ENCODE measurements around the gene RFX2.
"Not testable (repeated sequence)": the region's sequence is repeated elsewhere in the genome, so short reads cannot be mapped to it uniquely, and the experiment has no call there.

Gene RFX2

GRCh38 chr19:6074709-6075403 is 35.4 kb downstream of the RFX2 start:
- DNase-seq (ENCODE audit: low read depth): no peak

DNA sequence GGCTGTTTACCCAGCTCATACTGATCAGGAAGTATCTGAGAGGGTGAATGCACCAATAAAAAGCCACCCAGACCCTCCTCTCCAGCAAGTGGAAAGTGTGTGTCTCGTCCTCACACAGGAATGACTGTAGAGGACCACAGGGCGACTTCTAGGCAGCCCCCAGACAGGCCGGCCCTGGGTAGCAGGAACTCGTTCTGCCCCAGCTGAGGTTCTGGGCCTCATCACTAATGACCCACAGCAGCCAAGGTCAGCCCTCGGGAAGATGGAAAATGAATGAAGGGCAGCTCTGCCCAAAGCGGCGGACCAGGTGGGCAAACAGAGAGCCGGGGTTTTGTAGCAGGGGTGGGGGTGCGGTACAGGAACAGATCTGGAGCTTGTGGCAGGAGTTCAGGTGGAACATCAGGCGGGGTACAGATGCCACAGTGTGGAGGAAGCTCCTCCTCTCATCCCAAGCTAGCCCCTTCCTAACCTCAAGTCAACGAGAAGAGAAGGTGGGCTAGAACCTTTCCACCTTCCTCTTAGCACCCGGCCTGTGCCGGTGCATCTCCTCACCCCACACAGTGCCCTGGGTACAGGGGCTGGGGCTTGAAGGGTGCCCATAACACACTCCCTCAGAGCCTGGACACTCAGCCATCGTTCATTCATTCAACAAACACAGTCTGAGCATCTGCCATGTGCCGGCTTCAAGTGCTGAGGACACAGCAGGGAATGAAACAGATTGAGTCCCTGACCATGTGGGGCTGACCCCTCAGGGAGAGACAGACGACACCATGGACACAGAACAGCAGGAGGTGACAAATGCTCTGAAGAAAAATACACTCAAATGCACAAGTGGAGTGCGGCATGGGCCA is 36.2 kb downstream of the RFX2 start:
- DNase-seq (ENCODE audit: low read depth): no peak

DNA sequence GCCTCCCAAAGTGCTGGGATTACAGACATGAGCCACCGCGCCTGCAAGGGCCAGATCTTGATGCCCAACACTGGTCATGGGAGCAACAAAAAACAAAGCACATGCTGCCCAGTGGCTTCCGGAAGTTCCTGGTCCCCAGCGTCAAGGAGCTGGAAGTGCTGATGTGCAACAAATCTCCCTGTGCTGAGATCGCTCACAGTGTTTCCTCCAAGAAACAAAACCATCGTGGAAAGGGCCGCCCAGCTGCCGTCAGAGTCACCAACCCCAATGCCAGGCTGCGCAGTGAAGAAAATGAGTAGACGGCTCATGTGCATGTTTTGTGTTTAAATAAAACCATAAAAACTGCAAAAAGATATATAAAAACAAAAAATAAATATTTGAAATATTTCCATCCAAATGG is 37.1 kb downstream of the RFX2 start:
- DNase-seq (ENCODE audit: low read depth): not testable (repeated sequence)

GRCh38 chr19:6071875-6072274 is 38.4 kb downstream of the RFX2 start:
- DNase-seq (ENCODE audit: low read depth): no peak

DNA sequence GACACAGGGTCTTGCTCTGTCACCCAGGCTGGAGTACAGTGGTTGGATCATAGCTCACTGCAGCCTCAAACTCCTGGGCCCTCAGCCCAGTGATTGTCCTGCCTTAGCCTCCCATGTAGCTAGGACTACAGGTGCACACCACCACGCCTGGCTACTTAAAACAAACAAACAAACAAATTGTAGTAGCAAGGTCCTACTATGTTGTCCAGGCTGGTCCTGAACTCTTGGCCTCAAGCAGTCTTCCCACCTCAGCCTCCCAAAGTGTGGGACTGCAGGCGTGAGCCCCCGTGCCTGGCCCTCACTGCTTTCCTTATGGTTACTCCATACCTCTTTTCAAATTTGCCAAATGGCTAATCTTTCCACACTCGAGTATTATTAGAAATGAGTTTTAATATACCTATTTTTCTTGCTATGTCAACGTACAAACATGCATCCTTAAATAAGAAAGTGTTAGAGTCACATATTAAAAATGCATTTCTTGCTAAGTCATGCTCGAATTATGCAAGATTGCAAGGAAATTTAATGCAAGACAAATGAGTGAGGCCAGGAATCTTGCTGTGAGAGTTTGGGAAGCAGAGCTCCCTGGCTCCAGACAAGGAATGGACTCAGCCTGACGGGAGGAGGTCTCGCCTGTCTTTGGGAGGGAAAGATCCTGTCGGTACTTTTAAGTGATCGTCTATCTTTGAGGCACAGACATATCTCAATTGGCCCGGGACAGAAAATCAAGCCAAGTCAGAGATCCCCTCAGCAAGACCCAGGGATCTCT is 39.4 kb downstream of the RFX2 start:
- DNase-seq (ENCODE audit: low read depth): no peak

DNA sequence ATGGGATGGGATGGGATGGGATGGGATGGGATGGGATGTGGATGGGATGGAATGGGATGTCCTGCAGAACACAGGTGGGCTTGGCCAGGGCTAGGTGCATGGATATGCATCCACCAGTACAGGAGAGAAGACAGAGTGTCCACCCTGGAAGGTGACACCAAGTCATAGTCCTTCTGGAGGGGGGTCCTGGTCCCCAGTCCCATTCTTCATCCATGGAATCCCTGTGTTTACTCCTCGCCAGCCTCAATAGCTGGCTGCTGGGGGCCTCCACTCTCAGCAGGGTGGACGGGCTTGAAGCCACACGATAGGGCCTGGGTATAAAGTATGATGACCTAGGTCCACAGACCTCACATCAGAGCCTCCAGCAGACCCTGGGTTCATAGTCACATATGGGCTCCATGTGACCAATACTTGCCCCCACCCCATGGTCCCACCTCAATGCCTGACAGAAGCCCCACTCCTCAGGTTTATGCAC is 40.1 kb downstream of the RFX2 start:
- DNase-seq (ENCODE audit: low read depth): no peak

- no peak for DNase-seq (ENCODE audit: low read depth)
Measured at GRCh38 chr19:6069268-6069791, 41.0 kb downstream of the RFX2 start.

- no peak for DNase-seq (ENCODE audit: low read depth)
Measured at GRCh38 chr19:6068711-6069110, 41.6 kb downstream of the RFX2 start.

GRCh38 chr19:6067975-6068374 is 42.3 kb downstream of the RFX2 start:
- DNase-seq (ENCODE audit: low read depth): no peak

- no peak for DNase-seq (ENCODE audit: low read depth)
Measured at GRCh38 chr19:6066661-6067646, 43.3 kb downstream of the RFX2 start.

- DNase-seq (ENCODE audit: low read depth): peak; percentile 47
Measured at GRCh38 chr19:6065685-6066374, 44.5 kb downstream of the RFX2 start.

DNA sequence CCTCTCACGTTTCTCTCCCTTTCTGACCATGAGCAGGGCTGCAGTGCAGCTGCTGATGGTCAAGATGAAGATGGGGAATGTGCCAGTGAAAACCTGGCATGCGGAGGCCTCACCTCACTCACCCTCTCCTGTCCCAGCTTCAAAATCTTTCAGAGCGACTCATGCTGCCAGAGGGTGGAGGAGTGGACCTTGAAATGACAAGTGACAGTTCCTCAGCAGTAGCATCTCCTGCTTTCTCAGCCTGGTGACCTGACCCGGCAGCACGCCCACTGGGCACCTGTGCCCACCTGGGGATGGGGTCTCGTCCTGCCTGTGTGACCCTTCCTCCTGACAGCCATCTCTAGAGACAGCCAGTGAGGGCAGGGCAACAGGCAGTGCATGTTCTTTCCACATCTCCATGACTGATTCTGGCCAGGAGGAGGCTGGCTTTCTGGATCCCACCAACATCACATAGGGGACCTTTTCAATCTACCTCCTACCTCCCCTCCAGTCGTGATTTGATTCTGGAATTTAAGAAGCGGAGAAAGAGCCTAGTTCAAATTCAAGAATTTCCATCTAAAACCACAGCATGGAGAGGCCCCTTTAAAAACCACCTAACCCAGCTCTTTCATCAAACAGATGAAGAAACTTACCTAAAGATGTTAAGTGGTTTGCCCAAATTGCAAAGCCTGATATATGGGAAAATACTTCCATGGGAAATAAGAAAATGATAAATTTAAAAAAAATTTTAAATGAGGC is 45.8 kb downstream of the RFX2 start:
- no peak for DNase-seq (ENCODE audit: low read depth)

- DNase-seq (ENCODE audit: low read depth): no peak
Measured at GRCh38 chr19:6063576-6064335, 46.5 kb downstream of the RFX2 start.

DNA sequence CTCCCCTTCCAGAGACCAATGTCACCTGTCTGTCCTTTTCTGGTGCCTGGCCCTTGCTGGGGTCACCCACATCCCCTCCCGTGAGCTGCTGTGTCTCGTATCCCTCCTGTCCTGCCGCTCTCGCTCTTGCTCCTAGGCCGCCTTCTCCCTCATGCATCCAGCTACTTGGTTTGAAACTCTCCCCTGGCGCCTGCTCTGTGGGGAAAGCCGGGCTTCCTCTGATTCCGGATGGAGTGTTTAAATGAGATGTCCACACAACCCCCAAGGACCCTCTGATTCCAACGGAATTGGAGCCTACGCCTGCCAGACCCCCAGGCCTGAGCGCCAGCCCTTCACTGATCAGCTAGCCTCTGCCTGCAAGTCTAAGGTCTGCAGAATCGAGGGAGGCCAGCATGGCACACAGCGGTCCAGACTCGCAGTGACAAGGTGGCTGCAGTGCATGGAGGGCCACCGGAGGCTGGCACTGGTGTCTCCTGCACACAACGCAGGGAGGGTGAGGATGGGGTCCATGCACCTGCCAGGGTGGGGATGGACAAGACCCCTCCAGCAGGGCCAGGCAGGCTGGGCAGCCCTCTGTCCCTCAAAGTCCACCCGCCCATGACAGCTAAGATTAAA is 47.2 kb downstream of the RFX2 start:
- DNase-seq (ENCODE audit: low read depth): no peak

DNA sequence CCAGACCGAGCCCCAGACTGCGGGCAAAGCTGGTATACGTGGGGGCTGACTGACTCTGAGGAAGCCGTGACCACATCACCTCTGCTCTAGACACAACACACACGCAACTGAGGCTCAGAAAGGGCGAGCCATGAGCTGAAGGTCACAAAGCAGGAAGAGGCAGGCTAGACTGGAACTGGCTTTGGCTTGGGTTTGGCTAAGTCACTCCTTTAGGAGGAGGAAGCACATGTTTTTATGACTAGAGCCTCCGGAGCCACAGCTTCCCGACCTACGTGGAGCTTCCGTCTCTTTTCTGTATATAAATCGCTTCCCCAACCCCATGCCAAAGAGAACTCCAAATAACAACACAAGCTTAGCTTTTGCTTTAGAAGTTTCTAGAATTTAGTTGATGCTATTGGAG is 48.0 kb downstream of the RFX2 start:
- DNase-seq (ENCODE audit: low read depth): peak; percentile 21

DNA sequence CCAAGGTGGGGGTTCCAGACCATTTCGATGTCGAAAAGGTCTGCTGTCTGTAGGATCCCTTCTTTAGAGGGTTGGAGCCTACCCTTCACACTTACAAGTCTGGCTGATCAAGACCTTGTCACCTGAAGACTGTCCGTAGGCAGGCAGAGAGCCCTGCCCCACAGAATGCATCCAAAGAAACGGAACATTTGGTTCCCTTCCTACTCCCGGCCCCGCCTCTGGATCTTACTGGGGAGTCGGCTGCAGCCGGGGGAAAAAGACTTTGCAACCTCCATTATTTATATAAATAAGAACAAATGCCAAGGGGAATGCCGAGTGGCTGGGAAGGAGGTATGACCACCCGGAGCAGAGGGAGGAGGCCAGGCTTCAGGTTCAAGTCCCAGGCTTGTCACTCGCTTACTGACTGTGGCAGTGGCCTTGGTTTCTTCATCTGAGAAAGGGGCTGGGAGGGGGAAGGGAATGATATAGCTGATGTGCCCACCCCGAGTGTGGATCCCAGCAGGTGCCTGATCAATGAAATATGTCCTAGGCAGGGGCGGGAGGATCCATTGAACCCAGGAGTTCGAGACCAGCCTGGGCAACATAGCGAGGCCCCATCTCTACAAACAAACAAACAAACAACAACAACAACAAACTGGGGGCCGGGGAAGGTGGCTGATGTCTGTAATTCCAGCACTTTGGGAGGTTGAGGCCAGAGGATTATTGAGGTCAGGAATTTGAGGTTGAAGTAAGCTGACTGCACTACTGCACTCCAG is 48.7 kb downstream of the RFX2 start:
- DNase-seq (ENCODE audit: low read depth): no peak

- DNase-seq (ENCODE audit: low read depth): peak; percentile 47
Measured at GRCh38 chr19:6060600-6061375, 49.5 kb downstream of the RFX2 start.

All from activated T-helper 9 cell treated with anti-CD3 and anti-CD28 coated beads, Interleukin-2, amount 50 U/mL, for 16 hours (primary cell).